ENCODE measurements around the gene PAQR8. TPM values are rescaled to one million over a fixed set of nuclear protein-coding genes. Genes with fewer than 3 reads are reported as not detected.

The PAQR8 gene
- total and polyA plus RNA-seq, 2 experiments from 2014 or later: 20.8 to 36.9 TPM

- Histone ChIP-seq H3K27ac (no peak overlapping the region), H3K4me3 (no peak overlapping the region), H3K36me3 (replicated peaks; ENCODE audit: insufficient read depth, low read depth) (no peaks in the 10 kb centered on the region), H4K20me1 (ENCODE audit: insufficient read depth, poor library complexity, severe bottlenecking) (no peaks in the 10 kb centered on the region), H3K4me2 (no peak overlapping the region), H3K4me1 (ENCODE audit: insufficient read depth) (peaks cover 9% of the 10 kb centered on the region), H3K9me3 (ENCODE audit: low read depth) (no peaks in the 10 kb centered on the region), H3K79me2 (no peaks in the 10 kb centered on the region), H3K9me2 (replicated peaks; ENCODE audit: insufficient read depth) (no peaks in the 10 kb centered on the region), H3K27me3 (no peaks in the 10 kb centered on the region), H2AFZ (no peak overlapping the region)
- WGBS (ENCODE audit: low lambda C conversion rate, missing lambda C conversion rate): 34% methylated on average over 4 of the region's 4 CpGs
- peak; percentile 40 for DNase-seq (ENCODE audit: low spot score)
- no peak for TF ChIP-seq EZH2phosphoT487 (IDR thresholded peaks at IDR 0.05; ENCODE audit: low read depth, severe bottlenecking, unreplicated experiment)
- no peak for TF ChIP-seq EZH2 (IDR thresholded peaks at IDR 0.05; ENCODE audit: borderline replicate concordance)
- no peak for TF ChIP-seq CTCF (IDR thresholded peaks at IDR 0.05; ENCODE audit: poor library complexity)
These were observed 43.9 kb upstream of the PAQR8 start for GRCh38 chr6:52317841-52318581.

GRCh38 chr6:52324189-52324588 is 37.8 kb upstream of the PAQR8 start:
- TF ChIP-seq EZH2 (IDR thresholded peaks at IDR 0.05; ENCODE audit: borderline replicate concordance) (no peak), CTCF (IDR thresholded peaks at IDR 0.05; ENCODE audit: poor library complexity) (no peak), EZH2phosphoT487 (IDR thresholded peaks at IDR 0.05; ENCODE audit: low read depth, severe bottlenecking, unreplicated experiment) (no peak)
- no peak overlapping the region for H3K4me2 ChIP-seq

GRCh38 chr6:52325695-52326471 is 36.1 kb upstream of the PAQR8 start:
- Histone ChIP-seq H3K27me3 (no peaks in the 10 kb centered on the region), H4K20me1 (ENCODE audit: insufficient read depth, poor library complexity, severe bottlenecking) (no peaks in the 10 kb centered on the region), H3K4me3 (no peak overlapping the region), H3K9me2 (replicated peaks; ENCODE audit: insufficient read depth) (no peaks in the 10 kb centered on the region), H3K79me2 (no peaks in the 10 kb centered on the region), H3K4me1 (ENCODE audit: insufficient read depth) (peaks cover 36% of the 10 kb centered on the region), H3K36me3 (replicated peaks; ENCODE audit: insufficient read depth, low read depth) (no peaks in the 10 kb centered on the region), H2AFZ (peak overlapping the region; percentile 37), H3K4me2 (peak overlapping the region; percentile 59), H3K27ac (peak overlapping the region; percentile 97), H3K9me3 (ENCODE audit: low read depth) (no peaks in the 10 kb centered on the region)
- DNase-seq (ENCODE audit: low spot score): peak; percentile 70
- no peak for TF ChIP-seq EZH2 (IDR thresholded peaks at IDR 0.05; ENCODE audit: borderline replicate concordance)
- no peak for TF ChIP-seq EZH2phosphoT487 (IDR thresholded peaks at IDR 0.05; ENCODE audit: low read depth, severe bottlenecking, unreplicated experiment)
- no peak for TF ChIP-seq CTCF (IDR thresholded peaks at IDR 0.05; ENCODE audit: poor library complexity)
- WGBS (ENCODE audit: low lambda C conversion rate, missing lambda C conversion rate): 33% methylated on average over 14 of the region's 14 CpGs

More at GRCh38 chr6:52324189-52324588, 37.8 kb upstream of the PAQR8 start:
- Histone ChIP-seq H3K27ac (no peak overlapping the region), H3K4me3 (no peak overlapping the region), H3K36me3 (replicated peaks; ENCODE audit: insufficient read depth, low read depth) (no peaks in the 10 kb centered on the region), H3K27me3 (no peaks in the 10 kb centered on the region), H3K9me3 (ENCODE audit: low read depth) (no peaks in the 10 kb centered on the region), H3K79me2 (no peaks in the 10 kb centered on the region), H3K4me1 (ENCODE audit: insufficient read depth) (peaks cover 26% of the 10 kb centered on the region), H4K20me1 (ENCODE audit: insufficient read depth, poor library complexity, severe bottlenecking) (no peaks in the 10 kb centered on the region), H3K9me2 (replicated peaks; ENCODE audit: insufficient read depth) (no peaks in the 10 kb centered on the region), H2AFZ (no peak overlapping the region)
- no peak for DNase-seq (ENCODE audit: low spot score)
- WGBS (ENCODE audit: low lambda C conversion rate, missing lambda C conversion rate): 82% methylated on average over 6 of the region's 6 CpGs
